GM08714 (cell line): ENCODE measurements around the gene NRCAM.

Experiments used
- H3K4me3 ChIP-seq: fragments of 200-500 bp; sonication (Bioruptor generic); 2 replicates; pipeline ENCODE4 v1.5.1; 2014; ENCODE audit warnings: mild to moderate bottlenecking, low read length, inconsistent platforms
- ZNF274 ChIP-seq: IDR thresholded peaks from 2 replicates; pipeline ENCODE4 v1.6.1; 2012; ENCODE audit warnings: mild to moderate bottlenecking, low read depth, low read length

NRCAM gene

GRCh38 chr7:108138911-108139310 lies 317.3 kb downstream of the NRCAM start:
- TF ChIP-seq ZNF274 = no peak

GRCh38 chr7:108137993-108138392 lies 318.2 kb downstream of the NRCAM start:
- no peak for TF ChIP-seq ZNF274
- H3K4me3 ChIP-seq = no peak overlapping the region

More at GRCh38 chr7:108138911-108139310, 317.3 kb downstream of the NRCAM start:
- no peak overlapping the region for H3K4me3 ChIP-seq

- H3K4me3 ChIP-seq = no peak overlapping the region
- TF ChIP-seq ZNF274 = no peak
These were observed 319.2 kb downstream of the NRCAM start for GRCh38 chr7:108137040-108137439.

- no peak for TF ChIP-seq ZNF274
These were observed 320.0 kb downstream of the NRCAM start for GRCh38 chr7:108136191-108136688.

GRCh38 chr7:108135446-108136190 lies 320.6 kb downstream of the NRCAM start:
- TF ChIP-seq ZNF274 = no peak
- H3K4me3 ChIP-seq = no peak overlapping the region; the same call in 1 of the 2 replicates

More at GRCh38 chr7:108136191-108136688, 320.0 kb downstream of the NRCAM start:
- H3K4me3 ChIP-seq = no peak overlapping the region

GRCh38 chr7:108134486-108134885 lies 321.8 kb downstream of the NRCAM start:
- H3K4me3 ChIP-seq = no peak overlapping the region
- TF ChIP-seq ZNF274 = no peak

GRCh38 chr7:108132551-108133265 lies 323.5 kb downstream of the NRCAM start:
- no peak for TF ChIP-seq ZNF274
- H3K4me3 ChIP-seq = no peak overlapping the region

- TF ChIP-seq ZNF274 = no peak
- no peak within 1 kb of the TSS for H3K4me3 ChIP-seq
These were observed 326.0 kb downstream of the NRCAM start, which contains the start of gene LAMB4 for GRCh38 chr7:108130261-108130660. Gene LAMB4, minus strand, starts transcription at chr7:108130361. Its CDS starts 7,197 bp downstream, at chr7:108123164.

GRCh38 chr7:108129018-108129965 lies 326.9 kb downstream of the NRCAM start:
- no peak for TF ChIP-seq ZNF274
- H3K4me3 ChIP-seq = no peak overlapping the region

GRCh38 chr7:108128514-108128913 lies 327.7 kb downstream of the NRCAM start:
- H3K4me3 ChIP-seq = no peak overlapping the region
- TF ChIP-seq ZNF274 = no peak

- no peak overlapping the region for H3K4me3 ChIP-seq
These were observed 328.8 kb downstream of the NRCAM start for GRCh38 chr7:108127461-108127860.

GRCh38 chr7:108124820-108125219 lies 331.4 kb downstream of the NRCAM start:
- TF ChIP-seq ZNF274 = no peak
- H3K4me3 ChIP-seq = no peak overlapping the region

More at GRCh38 chr7:108127461-108127860, 328.8 kb downstream of the NRCAM start:
- TF ChIP-seq ZNF274 = no peak

- no peak overlapping the region for H3K4me3 ChIP-seq
- no peak for TF ChIP-seq ZNF274
These were observed 334.1 kb downstream of the NRCAM start for GRCh38 chr7:108122181-108122580.

GRCh38 chr7:108120933-108121332 lies 335.3 kb downstream of the NRCAM start:
- no peak overlapping the region for H3K4me3 ChIP-seq
- TF ChIP-seq ZNF274 = no peak

GRCh38 chr7:108120196-108120595 lies 336.0 kb downstream of the NRCAM start:
- no peak overlapping the region for H3K4me3 ChIP-seq
- TF ChIP-seq ZNF274 = no peak
